Gastrocnemius medialis (tissue), 4 donors: ENCODE data around the gene ARHGAP15. TPM values are rescaled to one million over a fixed set of nuclear protein-coding genes. Genes with fewer than 3 reads are reported as not detected.

Source experiments
- ATAC-seq, 2 donors: fragments of 150-250 bp; one replicate each; pipeline ENCODE4 v1.9.1; 2016
- DNase-seq, 2 donors: peaks; one replicate each; pipeline ENCODE4 v3.0.0-alpha.2; 2019
- H3K27ac ChIP-seq, 4 donors: fragments of 200-600 bp; sonication (generic); 1 replicate in 1 of 4; 2 replicates in 3 of 4; pipeline ENCODE4 v1.5.1; 2016 to 2018; ENCODE audit warnings: mild to moderate bottlenecking in 2 of 4, moderate library complexity in 1 of 4
- H3K27me3 ChIP-seq, 3 donors: fragments of 200-600 bp; sonication (generic) in 2 of 3; 1 replicate in 1 of 3; 2 replicates in 2 of 3; pipeline versions ENCODE4 v1.5.1 to v1.6.0; 2016 to 2019; ENCODE audit warnings: mild to moderate bottlenecking in 1 of 3, moderate library complexity in 1 of 3
- H3K36me3 ChIP-seq, 2 donors: fragments of 200-600 bp; sonication (generic) in 1 of 2; one replicate each; pipeline ENCODE4 v1.5.1; 2017 to 2018
- H3K4me1 ChIP-seq, 2 donors: fragments of 200-600 bp; sonication (generic) in 1 of 2; one replicate each; pipeline ENCODE4 v1.5.1; 2016 to 2017; ENCODE audit warnings: mild to moderate bottlenecking in 2 of 2
- H3K4me3 ChIP-seq, 4 donors: fragments of 200-600 bp; sonication (generic) in 3 of 4; 1 replicate in 1 of 4; 2 replicates in 3 of 4; pipeline ENCODE4 v1.5.1; 2016 to 2019; ENCODE audit warnings: mild to moderate bottlenecking in 2 of 4
- H3K9me3 ChIP-seq, 3 donors: fragments of 200-600 bp; sonication (generic) in 2 of 3; 1 replicate in 1 of 3; 2 replicates in 2 of 3; pipeline ENCODE4 v1.5.1; 2016 to 2019
- POLR2A ChIP-seq, 2 donors: fragments of 450-650 bp; IDR thresholded peaks; one replicate each; pipeline ENCODE4 v1.6.1; 2017; ENCODE audit warnings: antibody characterized with exemption in 2 of 2, mild to moderate bottlenecking in 2 of 2, moderate library complexity in 2 of 2
- in situ Hi-C, 4 donors: fragments of 200-750 bp; cut with MboI; loops; one replicate each; pipeline versions ENCODE4 v1.15.0 to v1.8.0; 2017; ENCODE audit warnings: low sequenced_read_pairs in 4 of 4
- intact Hi-C: fragments of 100-400 bp; cut with DNase I; formaldehyde crosslinking; loops from one replicate; pipeline ENCODE4 v1.15.1; 2023; ENCODE audit warnings: low total_unique reads
- total RNA-seq, 4 donors: library from RNA; depleted of rRNA; stranded (reverse); fragments of >200 nt; gene quantifications; one replicate each; pipeline versions ENCODE4 v1.1.0 to v1.2.3, GENCODE V29; 2016
- TF ChIP-seq, protein P1 (sequence below), 5 experiments: fragments of 450-650 bp in 3 of 5; fragments of 200-600 bp in 2 of 5; sonication (generic) in 2 of 5; IDR thresholded peaks in 4 of 5; conservative IDR thresholded peaks in 1 of 5; 1 replicate in 4 of 5; 2 replicates in 1 of 5; pipeline ENCODE4 v1.5.1; 2016 to 2019; ENCODE audit warnings: antibody characterized with exemption in 5 of 5, mild to moderate bottlenecking in 3 of 5, moderate library complexity in 3 of 5

ARHGAP15 gene
- total RNA-seq, 4 donors from 2014 or later = 1.2 to 3.2 (median 1.3) TPM; not detected in 1

DNA sequence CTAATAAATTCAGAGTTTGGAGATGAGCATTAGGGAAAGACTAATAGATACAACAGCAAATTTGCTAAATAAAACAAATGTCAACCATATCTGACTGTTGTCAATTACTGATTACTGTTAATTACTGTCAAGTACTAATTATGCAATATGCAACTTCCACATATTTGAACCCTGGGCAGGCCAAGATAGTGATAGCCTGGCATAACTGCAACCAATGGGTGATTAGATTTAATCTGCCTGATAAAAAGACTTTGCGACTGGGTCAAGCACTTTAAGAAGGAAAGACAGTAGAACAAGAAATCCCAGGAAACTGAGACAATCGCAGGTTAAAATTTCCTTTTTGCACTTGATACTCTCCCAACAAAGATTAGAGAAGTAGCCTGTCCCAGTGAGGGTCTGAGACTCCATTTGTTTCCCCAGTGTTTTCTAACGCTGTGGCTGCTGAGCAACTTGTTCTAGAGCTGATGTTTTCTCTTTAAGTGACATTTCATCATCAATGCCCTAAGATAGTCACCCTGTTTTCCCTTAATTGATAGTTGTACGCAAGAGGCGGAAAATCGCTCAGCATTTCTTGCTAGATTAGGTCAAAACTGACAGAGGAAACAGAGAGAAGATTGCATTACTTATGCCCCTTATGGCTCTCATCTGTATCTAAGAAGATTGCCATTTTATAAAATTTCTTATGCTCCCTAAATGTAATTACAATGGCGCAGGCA lies 17.8 kb downstream of the ARHGAP15 start:
- H3K4me3 ChIP-seq = no peak overlapping the region
- intact Hi-C loops = no loop called here
- in situ Hi-C loops = no loop called here
- no peak for DNase-seq
- no peaks in the 10 kb centered on the region for H3K4me1 ChIP-seq
- H3K9me3 ChIP-seq = no peaks in the 10 kb centered on the region
- no peak for ATAC-seq
- H3K27me3 ChIP-seq = no peaks in the 10 kb centered on the region
- TF ChIP-seq POLR2A (IDR thresholded peaks at IDR 0.05) = no peak
- TF ChIP-seq, protein P1, sequence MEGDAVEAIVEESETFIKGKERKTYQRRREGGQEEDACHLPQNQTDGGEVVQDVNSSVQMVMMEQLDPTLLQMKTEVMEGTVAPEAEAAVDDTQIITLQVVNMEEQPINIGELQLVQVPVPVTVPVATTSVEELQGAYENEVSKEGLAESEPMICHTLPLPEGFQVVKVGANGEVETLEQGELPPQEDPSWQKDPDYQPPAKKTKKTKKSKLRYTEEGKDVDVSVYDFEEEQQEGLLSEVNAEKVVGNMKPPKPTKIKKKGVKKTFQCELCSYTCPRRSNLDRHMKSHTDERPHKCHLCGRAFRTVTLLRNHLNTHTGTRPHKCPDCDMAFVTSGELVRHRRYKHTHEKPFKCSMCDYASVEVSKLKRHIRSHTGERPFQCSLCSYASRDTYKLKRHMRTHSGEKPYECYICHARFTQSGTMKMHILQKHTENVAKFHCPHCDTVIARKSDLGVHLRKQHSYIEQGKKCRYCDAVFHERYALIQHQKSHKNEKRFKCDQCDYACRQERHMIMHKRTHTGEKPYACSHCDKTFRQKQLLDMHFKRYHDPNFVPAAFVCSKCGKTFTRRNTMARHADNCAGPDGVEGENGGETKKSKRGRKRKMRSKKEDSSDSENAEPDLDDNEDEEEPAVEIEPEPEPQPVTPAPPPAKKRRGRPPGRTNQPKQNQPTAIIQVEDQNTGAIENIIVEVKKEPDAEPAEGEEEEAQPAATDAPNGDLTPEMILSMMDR (IDR thresholded peaks at IDR 0.05 in 4 of 5, conservative IDR thresholded peaks at IDR 0.05 in 1 of 5) = no peak
- H3K36me3 ChIP-seq = no peaks in the 10 kb centered on the region
- H3K27ac ChIP-seq = no peak overlapping the region

DNA sequence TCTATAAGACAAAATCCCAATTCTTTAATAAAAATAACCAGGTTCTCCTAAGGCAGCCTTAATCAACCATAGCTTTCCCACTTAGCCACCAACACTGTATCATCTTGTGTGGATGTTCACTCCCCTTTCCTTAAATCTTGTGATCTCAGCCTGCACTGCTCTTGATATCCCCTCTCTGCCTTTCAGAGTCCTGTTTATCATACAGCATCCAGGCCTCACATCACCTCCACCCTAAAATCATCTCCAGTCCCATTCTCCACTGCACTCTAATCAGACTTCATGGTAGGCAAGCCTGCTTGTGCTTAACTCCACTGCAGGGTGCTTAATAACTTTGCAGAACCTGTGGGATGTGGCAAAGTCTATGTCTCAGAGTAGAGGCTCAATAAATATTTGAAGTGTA lies 18.8 kb downstream of the ARHGAP15 start:
- TF ChIP-seq, protein P1 (IDR thresholded peaks at IDR 0.05 in 4 of 5, conservative IDR thresholded peaks at IDR 0.05 in 1 of 5) = no peak
- no peak for TF ChIP-seq POLR2A (IDR thresholded peaks at IDR 0.05)
- DNase-seq = no peak

DNA sequence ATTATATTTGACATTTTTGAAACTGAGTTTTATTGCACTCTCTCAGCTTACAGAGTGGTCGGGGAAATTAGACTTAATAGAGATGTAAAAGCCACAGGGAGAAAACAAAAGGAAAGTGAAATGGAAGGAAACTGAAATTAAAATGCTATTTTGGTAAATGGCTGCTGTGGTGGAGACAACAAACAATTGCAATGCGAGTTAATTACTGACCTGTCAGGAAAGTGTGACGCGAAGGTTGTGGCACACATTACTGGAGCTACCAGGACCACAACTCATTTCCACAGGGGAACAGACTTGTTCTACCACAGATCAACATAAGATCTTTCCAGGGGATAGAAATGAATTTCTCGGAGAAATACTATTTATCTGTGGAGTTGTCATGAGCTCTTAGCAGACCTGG lies 19.5 kb downstream of the ARHGAP15 start:
- intact Hi-C loops (no loop called here), in situ Hi-C loops (no loop called here)
- DNase-seq (no peak), ATAC-seq (no peak)
- no peaks in the 10 kb centered on the region for H3K9me3 ChIP-seq
- no peaks in the 10 kb centered on the region for H3K4me1 ChIP-seq
- no peaks in the 10 kb centered on the region for H3K27me3 ChIP-seq
- no peak overlapping the region for H3K4me3 ChIP-seq
- TF ChIP-seq, protein P1 (IDR thresholded peaks at IDR 0.05 in 4 of 5, conservative IDR thresholded peaks at IDR 0.05 in 1 of 5) = no peak
- no peak for TF ChIP-seq POLR2A (IDR thresholded peaks at IDR 0.05)
- no peak overlapping the region for H3K27ac ChIP-seq
- no peaks in the 10 kb centered on the region for H3K36me3 ChIP-seq

More for the DNA sequence above, 18.8 kb downstream of the ARHGAP15 start:
- no peaks in the 10 kb centered on the region for H3K9me3 ChIP-seq
- H3K27ac ChIP-seq = no peak overlapping the region
- intact Hi-C loops (no loop called here), in situ Hi-C loops (no loop called here)
- no peaks in the 10 kb centered on the region for H3K4me1 ChIP-seq
- ATAC-seq = no peak
- no peaks in the 10 kb centered on the region for H3K36me3 ChIP-seq
- H3K27me3 ChIP-seq = no peaks in the 10 kb centered on the region
- no peak overlapping the region for H3K4me3 ChIP-seq

DNA sequence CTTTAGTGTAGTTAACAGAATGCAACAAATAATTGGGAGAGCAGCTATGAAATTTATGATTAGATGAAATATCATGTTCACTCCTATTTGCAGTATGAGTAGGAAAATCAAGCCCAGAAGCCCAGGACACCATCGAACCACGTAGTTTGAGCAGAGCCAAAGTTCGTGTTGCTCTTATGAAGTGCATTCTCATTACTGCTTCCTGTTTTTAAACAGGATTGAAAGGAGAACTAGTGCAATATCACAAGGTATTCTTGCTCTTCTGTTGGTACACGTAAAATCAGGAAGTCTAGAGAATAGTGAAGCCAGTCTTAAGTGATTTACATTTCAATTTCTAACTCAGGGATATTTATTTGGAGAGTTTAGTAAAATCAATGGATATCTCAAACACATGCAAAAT lies 21.1 kb downstream of the ARHGAP15 start:
- in situ Hi-C loops = no loop called here
- intact Hi-C loops = no loop called here
- TF ChIP-seq, protein P1 (IDR thresholded peaks at IDR 0.05 in 4 of 5, conservative IDR thresholded peaks at IDR 0.05 in 1 of 5) = no peak
- TF ChIP-seq POLR2A (IDR thresholded peaks at IDR 0.05) = no peak
- DNase-seq (no peak), ATAC-seq (no peak)
- H3K27me3 ChIP-seq = no peaks in the 10 kb centered on the region
- H3K4me1 ChIP-seq = no peaks in the 10 kb centered on the region
- no peak overlapping the region for H3K27ac ChIP-seq
- no peaks in the 10 kb centered on the region for H3K9me3 ChIP-seq
- no peaks in the 10 kb centered on the region for H3K36me3 ChIP-seq
- no peak overlapping the region for H3K4me3 ChIP-seq
